AG04450 (cell line): ENCODE data around the gene NUP210. TPM values are rescaled to one million over a fixed set of nuclear protein-coding genes. Genes with fewer than 3 reads are reported as not detected.

Experiments used
- CTCF ChIA-PET: fragments of 300-600, 350-600 bp; formaldehyde crosslinking; extraction: SDS; loops from one replicate; lab custom pipeline; 2022; ENCODE audit warnings: antibody characterized with exemption, inconsistent platforms; lab: Charles Lee
- POLR2A ChIA-PET: fragments of 350-600 bp; formaldehyde crosslinking; extraction: SDS; loops from one replicate; lab custom pipeline; 2021; ENCODE audit warnings: antibody characterized with exemption, inconsistent platforms; lab: Yijun Ruan, JAX
- DNase-seq: peaks from one replicate; pipeline ENCODE4 v3.0.0-alpha.2; 2011; ENCODE audit warnings: low read depth, low spot score
- H3K27ac ChIP-seq: one replicate; pipeline ENCODE4 v1.5.1; 2012; ENCODE audit warnings: low read depth, low read length, control low read depth
- H3K27me3 ChIP-seq: one replicate; pipeline ENCODE4 v1.6.0; 2012; ENCODE audit warnings: low read length; ENCODE audit not compliant: control insufficient read depth, insufficient read depth
- H3K4me3 ChIP-seq: 2 replicates; pipeline ENCODE4 v1.5.1; 2011; ENCODE audit warnings: mild to moderate bottlenecking, low read depth, low read length, control low read depth
- H3K9me3 ChIP-seq: 2 replicates; pipeline ENCODE4 v1.5.1; 2012; ENCODE audit warnings: low read length; ENCODE audit not compliant: control insufficient read depth, insufficient read depth
- CTCF ChIP-seq: IDR thresholded peaks from 2 replicates; pipeline ENCODE4 v1.5.1; 2011; ENCODE audit warnings: low read depth, low read length, control low read depth, inconsistent platforms
- polyA plus RNA-seq: library from polyadenylated mRNA; depleted of rRNA; stranded (reverse); fragments of >200 nt; gene quantifications from 2 replicates; pipeline ENCODE4 v1.2.3, GENCODE V29; 2011

The NUP210 gene
- polyA plus RNA-seq, 1 experiment, result 0.05 TPM

DNA sequence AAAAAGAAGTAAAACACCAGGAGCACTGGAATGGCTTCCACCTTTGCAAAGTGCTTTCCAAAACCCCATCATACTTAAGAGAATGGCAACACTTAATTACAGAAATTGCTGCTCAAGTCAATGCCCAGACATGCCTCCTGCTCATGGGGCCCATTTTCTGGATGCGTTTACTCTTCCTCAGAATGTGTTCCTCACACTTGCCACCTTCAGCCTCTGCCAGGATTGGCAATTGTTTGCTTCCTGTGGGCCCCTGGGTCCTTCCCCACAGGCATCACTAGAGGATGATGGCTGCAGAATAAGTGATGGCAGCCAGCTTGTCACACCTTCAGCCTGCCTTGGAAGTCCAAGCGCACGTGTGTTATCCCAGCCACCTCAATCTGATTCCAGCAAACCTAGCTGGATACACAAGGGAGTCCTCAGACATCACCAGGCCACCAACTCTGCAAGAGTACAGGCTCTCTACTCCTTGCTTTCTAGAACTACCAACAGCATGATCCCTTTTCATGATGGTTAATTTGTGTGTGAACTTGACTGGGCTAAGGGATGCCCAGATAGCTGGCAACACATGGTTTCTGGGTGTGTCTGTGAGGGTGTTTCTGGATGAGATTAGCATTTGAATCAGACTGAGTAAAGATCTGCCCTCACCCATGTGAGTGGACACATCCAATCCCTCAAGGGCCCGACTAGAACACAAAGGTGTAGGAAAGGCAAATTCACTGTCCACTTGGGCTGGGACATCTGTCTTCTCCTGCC, 4.9 kb upstream of the NUP210 start:
- Histone ChIP-seq H3K4me3 (no peak overlapping the region), H3K27ac (no peak overlapping the region), H3K9me3 (no peaks in the 10 kb centered on the region), H3K27me3 (peaks cover 16% of the 10 kb centered on the region)
- ChIA-PET CTCF (no interaction called here), POLR2A (no interaction called here)
- TF ChIP-seq CTCF, result no peak
- no peak for DNase-seq

DNA sequence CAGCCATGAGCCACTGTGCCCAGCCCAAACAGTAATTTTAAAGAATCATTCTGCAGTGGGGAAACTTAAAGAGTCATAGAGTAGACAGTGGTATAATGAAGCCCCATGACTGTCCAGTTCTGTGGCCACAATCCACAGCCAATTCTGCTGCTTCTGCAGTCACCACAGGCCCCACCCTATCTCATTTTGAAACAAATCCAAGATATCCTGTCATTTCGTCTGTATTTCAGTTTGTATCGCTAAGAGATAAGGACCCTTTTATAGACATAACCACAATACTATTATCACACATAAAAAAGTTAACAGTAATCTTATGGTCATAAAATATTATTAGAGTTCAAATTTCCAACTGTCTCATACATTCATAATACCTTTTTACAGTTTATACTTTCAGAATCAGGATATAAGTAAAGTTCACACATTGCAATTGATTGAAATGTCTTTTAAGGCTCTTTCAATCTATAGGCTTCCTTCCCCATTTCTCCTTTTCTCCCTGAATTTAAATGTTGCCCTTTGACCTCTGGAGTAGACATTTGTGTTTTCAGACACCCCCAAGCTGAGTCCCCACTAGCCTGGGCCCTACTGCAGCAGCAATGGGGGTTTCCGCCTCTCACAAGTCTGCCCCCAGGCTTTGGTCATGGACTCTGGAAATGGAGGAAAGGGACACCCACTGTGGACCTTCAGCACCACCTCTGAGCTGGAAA, 4.2 kb upstream of the NUP210 start:
- no peak for TF ChIP-seq CTCF
- no peaks in the 10 kb centered on the region; the same call in 1 of the 2 replicates for H3K9me3 ChIP-seq
- ChIA-PET CTCF (no interaction called here), POLR2A (no interaction called here)
- H3K4me3 ChIP-seq, result no peak overlapping the region
- H3K27me3 ChIP-seq, result peaks cover 17% of the 10 kb centered on the region
- no peak for DNase-seq
- no peak overlapping the region for H3K27ac ChIP-seq

DNA sequence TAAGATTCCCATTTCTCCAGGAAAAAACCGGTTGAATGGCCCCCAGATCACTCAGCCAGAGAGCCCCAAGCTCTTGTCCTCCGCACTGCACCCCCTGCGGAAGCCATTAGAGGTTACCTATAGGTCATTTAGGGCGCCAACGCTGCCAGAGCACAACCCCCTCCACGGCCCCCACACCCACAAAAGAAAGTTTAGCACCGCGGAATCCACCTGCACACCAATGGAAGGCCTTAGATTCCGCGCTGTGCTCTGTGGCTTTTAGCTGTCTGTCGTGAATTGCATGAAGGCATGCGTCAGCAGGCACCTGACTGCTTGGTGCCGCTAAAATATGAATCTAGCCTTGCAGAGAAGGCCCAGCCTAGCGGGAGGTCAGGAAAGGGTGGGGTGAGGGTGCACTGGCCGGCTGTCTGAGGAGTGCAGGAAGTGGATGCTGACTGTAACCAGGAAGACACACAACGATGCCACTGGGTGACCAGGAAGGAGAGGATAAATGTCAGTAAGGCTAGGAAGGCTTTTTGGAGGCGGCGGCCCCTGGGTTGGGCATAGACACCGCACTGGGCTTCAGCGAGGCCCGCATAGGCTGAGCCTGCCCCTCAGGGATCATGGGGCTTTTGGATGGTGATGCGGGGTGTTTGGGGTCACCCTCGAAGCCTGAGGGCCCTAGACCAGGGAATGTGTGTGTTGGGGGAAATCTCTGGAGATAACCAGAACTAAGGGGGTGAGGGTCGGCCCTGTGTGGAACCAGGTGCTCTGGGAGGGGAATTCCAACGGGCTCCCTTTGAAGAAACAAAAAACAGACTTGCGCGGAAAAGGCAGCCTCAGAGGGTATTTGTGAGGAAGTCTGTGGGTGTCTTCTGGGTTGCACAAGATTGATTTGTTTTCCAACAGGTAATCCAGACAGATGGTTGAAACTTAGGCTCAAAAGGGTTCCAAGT, 976 bp upstream of the NUP210 start:
- Histone ChIP-seq H3K27ac (no peak overlapping the region), H3K4me3 (no peak overlapping the region), H3K27me3 (peaks cover 23% of the 10 kb centered on the region), H3K9me3 (no peaks in the 10 kb centered on the region; the same call in 1 of the 2 replicates)
- DNase-seq, result no peak
- ChIA-PET CTCF (no interaction called here), POLR2A (no interaction called here)
- TF ChIP-seq CTCF, result no peak

GRCh38 chr3:13419505-13420044, 547 bp downstream of the NUP210 start:
- DNase-seq, result no peak
- H3K9me3 ChIP-seq, result no peaks in the 10 kb centered on the region; the same call in 1 of the 2 replicates
- no peak for TF ChIP-seq CTCF
- H3K4me3 ChIP-seq, result no peak overlapping the region
- no peak overlapping the region for H3K27ac ChIP-seq
- CTCF ChIA-PET, result interaction anchor here (1.0 kb wide), 1 partner anchor 34 kb away, joined by 3 read pairs; no protein-coding TSS in a partner anchor
- H3K27me3 ChIP-seq, result peaks cover 25% of the 10 kb centered on the region
- POLR2A ChIA-PET, result no interaction called here
